GM12878 (cell line): ENCODE data around the gene TOE1. TPM values are rescaled to one million over a fixed set of nuclear protein-coding genes. Genes with fewer than 3 reads are reported as not detected.
A peak's percentile ranks its signal among the peaks of the same experiment; 100 is the strongest.

Source experiments
- BCL3 ChIP-seq: IDR thresholded peaks from 2 replicates; pipeline ENCODE4 v1.6.1; 2011; ENCODE audit warnings: borderline replicate concordance, low read depth, mild to moderate bottlenecking, moderate library complexity, low read length; ENCODE audit not compliant: insufficient read depth, poor library complexity, severe bottlenecking
- CREB1 ChIP-seq: IDR thresholded peaks from 2 replicates; pipeline ENCODE4 v1.6.1; 2012; ENCODE audit warnings: low read depth, mild to moderate bottlenecking, inconsistent platforms
- CREM ChIP-seq: IDR thresholded peaks from 2 replicates; pipeline ENCODE4 v1.6.1; 2014; ENCODE audit warnings: antibody characterized with exemption, low read depth
- EP300 ChIP-seq, 2 experiments: fragments of 150-350 bp in 1 of 2; IDR thresholded peaks; 2 replicates each; pipeline ENCODE4 v1.6.1; 2011 to 2012; ENCODE audit warnings: low read depth in 2 of 2, low read length in 2 of 2, borderline replicate concordance in 1 of 2, improper control_type of control experiment in 1 of 2, inconsistent platforms in 1 of 2; ENCODE audit not compliant: control insufficient read depth in 1 of 2
- FOXK2 ChIP-seq: fragments of 450-650 bp; IDR thresholded peaks from 2 replicates; pipeline ENCODE4 v1.6.1; 2017; ENCODE audit warnings: mild to moderate bottlenecking, moderate library complexity
- FOXM1 ChIP-seq: IDR thresholded peaks from 2 replicates; pipeline ENCODE4 v1.6.1; 2012; ENCODE audit warnings: low read depth, mild to moderate bottlenecking, inconsistent platforms, low read length, moderate library complexity
- GABPA ChIP-seq: IDR thresholded peaks from 2 replicates; pipeline ENCODE4 v1.6.1; 2014; ENCODE audit warnings: antibody characterized with exemption, low read depth, mild to moderate bottlenecking, inconsistent platforms
- JUNB ChIP-seq: IDR thresholded peaks from 2 replicates; pipeline ENCODE4 v1.6.1; 2016; ENCODE audit warnings: antibody characterized with exemption, mild to moderate bottlenecking
- KAT2A ChIP-seq: conservative IDR thresholded peaks from 2 replicates; pipeline ENCODE4 v1.6.1; 2011; ENCODE audit warnings: low read depth, low read length; ENCODE audit not compliant: control insufficient read depth
- MLLT1 ChIP-seq: fragments of 450-650 bp; IDR thresholded peaks from 2 replicates; pipeline ENCODE4 v1.6.1; 2016; ENCODE audit warnings: mild to moderate bottlenecking
- NBN ChIP-seq: fragments of 450-650 bp; IDR thresholded peaks from 2 replicates; pipeline ENCODE4 v1.6.1; 2016
- NR2F1 ChIP-seq: fragments of 450-650 bp; conservative IDR thresholded peaks from 2 replicates; pipeline ENCODE4 v1.6.1; 2017; ENCODE audit warnings: mild to moderate bottlenecking
- PAX8 ChIP-seq: fragments of 450-650 bp; IDR thresholded peaks from 2 replicates; pipeline ENCODE4 v1.6.1; 2017; ENCODE audit warnings: mild to moderate bottlenecking, moderate library complexity
- POU2F2 ChIP-seq: IDR thresholded peaks from 3 replicates; pipeline ENCODE4 v1.6.1; 2011; ENCODE audit warnings: low read depth, mild to moderate bottlenecking, low read length, borderline replicate concordance
- RCOR1 ChIP-seq: conservative IDR thresholded peaks from 2 replicates; pipeline ENCODE4 v1.6.1; 2012; ENCODE audit warnings: low read depth, low read length, improper control_type of control experiment
- RELB ChIP-seq: fragments of 450-650 bp; IDR thresholded peaks from 2 replicates; pipeline ENCODE4 v1.6.1; 2017; ENCODE audit warnings: low read depth, mild to moderate bottlenecking, moderate library complexity
- SKIL ChIP-seq: fragments of 450-650 bp; IDR thresholded peaks from 2 replicates; pipeline ENCODE4 v1.6.1; 2017; ENCODE audit warnings: mild to moderate bottlenecking, low read depth, inconsistent platforms; ENCODE audit not compliant: poor library complexity, severe bottlenecking
- SMAD5 ChIP-seq: IDR thresholded peaks from 2 replicates; pipeline ENCODE4 v1.6.1; 2016; ENCODE audit warnings: antibody characterized with exemption, low read depth
- SMC3 ChIP-seq: IDR thresholded peaks from 2 replicates; pipeline ENCODE4 v1.6.1; 2011; ENCODE audit warnings: low read length, improper control_type of control experiment, borderline replicate concordance
- polyA plus RNA-seq, 11 experiments: library from polyadenylated mRNA; depleted of rRNA in 4 of 11; unstranded in 6 of 11; stranded (reverse) in 5 of 11; fragments of >200 nt; fragmentation: Nextera tagmentation in 4 of 11; fragmentation: Illumina TruSeq in 1 of 11; extraction: Ambion mirVana in 4 of 11; extraction: Trizol in 1 of 11; gene quantifications; 1 replicate in 1 of 11; 2 replicates in 10 of 11; pipeline versions ENCODE4 v1.2.1 to v1.2.3, GENCODE V29; 2011 to 2016; ENCODE audit warnings: inconsistent platforms in 2 of 11, missing spikeins in 2 of 11, low read depth in 1 of 11
- total RNA-seq, 4 experiments: library from RNA; depleted of rRNA in 3 of 4; stranded (reverse); fragments of >200 nt in 3 of 4; fragmentation: Illumina TruSeq in 1 of 4; extraction: Trizol in 1 of 4; gene quantifications; 2 replicates each; pipeline versions ENCODE4 v1.2.1 to v1.2.3, GENCODE V29; 2013 to 2021

The TOE1 gene
- total and polyA plus RNA-seq, 10 of the 15 experiments (the other 5 are each of a cell fraction or from before 2014, with no cell fraction given) = 22.7 to 38.0 (median 33.3) TPM

- TF ChIP-seq RCOR1 (no peak), MLLT1 (0 out of 2 replicates have a peak, but pooled peaks have one; percentile 6), RELB (peak; percentile 51; the same call in 1 of the 2 replicates), SMAD5 (no peak), EP300 (IDR thresholded peaks at IDR 0.05; ENCODE audit: borderline replicate concordance in 1 of 2, control insufficient read depth in 1 of 2, low read depth in 2 of 2, low read length in 2 of 2) (peak in 1 of 2 experiments; percentile 34; a peak in 1 of 4 replicates), KAT2A (no peak), NBN (no peak; the same call in 1 of the 2 replicates), CREM (peak; percentile 37; the same call in 1 of the 2 replicates), JUNB (peak; percentile 35), PAX8 (no peak), CREB1 (peak; percentile 58; the same call in 1 of the 2 replicates), FOXM1 (no peak), BCL3 (peak; percentile 75), SKIL (peak; percentile 38), FOXK2 (no peak), SMC3 (no peak), GABPA (no peak), NR2F1 (peak; percentile 68), POU2F2 (0 out of 3 replicates have a peak, but pooled peaks have one; percentile 9)
These were observed 33.7 kb upstream of the TOE1 start (continued) for GRCh38 chr1:45306319-45306718.
